RWPE1 (cell line): ENCODE results near the gene TMEM38B.
"Not testable (repeated sequence)": the region's sequence is repeated elsewhere in the genome, so short reads cannot be mapped to it uniquely, and the experiment has no call there.

Experiments
- CTCF ChIA-PET: fragments of 350-600 bp; sonication (Branson Sonifier 250); formaldehyde crosslinking; extraction: SDS; loops from one replicate; lab custom pipeline; 2021; lab: Yijun Ruan, JAX
- POLR2A ChIA-PET: fragments of 400-600 bp; formaldehyde crosslinking; extraction: SDS; loops from one replicate; lab custom pipeline; 2020; ENCODE audit warnings: antibody characterized with exemption; ENCODE audit not compliant: low non-redundant PET; lab: Yijun Ruan, JAX
- DNase-seq: peaks from one replicate; pipeline ENCODE4 v3.0.0; 2012; ENCODE audit warnings: low spot score
- H3K27ac ChIP-seq: fragments of 450-650 bp; 2 replicates; pipeline ENCODE4 v1.5.1; 2017
- CTCF ChIP-seq: fragments of 450-650 bp; conservative IDR thresholded peaks from 2 replicates; pipeline ENCODE4 v1.5.1; 2017; ENCODE audit warnings: low read depth, mild to moderate bottlenecking

The TMEM38B gene

GRCh38 chr9:105735366-105735765 lies 41.0 kb downstream of the TMEM38B start:
- no peak for DNase-seq
- ChIA-PET CTCF (no interaction called here), POLR2A (no interaction called here)
- H3K27ac ChIP-seq = no peak overlapping the region
- TF ChIP-seq CTCF = no peak

- ChIA-PET POLR2A (no interaction called here), CTCF (no interaction called here)
- DNase-seq = no peak
- no peak for TF ChIP-seq CTCF
- H3K27ac ChIP-seq = no peak overlapping the region
Measured at GRCh38 chr9:105737205-105737604, 42.9 kb downstream of the TMEM38B start.

- ChIA-PET CTCF (no interaction called here), POLR2A (no interaction called here)
- TF ChIP-seq CTCF = no peak
- no peak for DNase-seq
- H3K27ac ChIP-seq = no peak overlapping the region
Measured at GRCh38 chr9:105742088-105742487, 47.7 kb downstream of the TMEM38B start.

- DNase-seq, H3K27ac ChIP-seq, POLR2A ChIA-PET, CTCF ChIA-PET: not testable (repeated sequence)
Measured at GRCh38 chr9:105747325-105747724, 53.0 kb downstream of the TMEM38B start.

GRCh38 chr9:105751761-105752160 lies 57.4 kb downstream of the TMEM38B start:
- H3K27ac ChIP-seq = no peak overlapping the region
- ChIA-PET CTCF (no interaction called here), POLR2A (no interaction called here)
- no peak for TF ChIP-seq CTCF
- DNase-seq = no peak

GRCh38 chr9:105757496-105758251 lies 63.3 kb downstream of the TMEM38B start:
- ChIA-PET CTCF (no interaction called here), POLR2A (no interaction called here)
- no peak for DNase-seq
- H3K27ac ChIP-seq = no peak overlapping the region
- TF ChIP-seq CTCF = no peak

GRCh38 chr9:105760053-105760452 lies 65.7 kb downstream of the TMEM38B start:
- no peak for DNase-seq
- no peak for TF ChIP-seq CTCF
- CTCF ChIA-PET = no interaction called here
- no peak overlapping the region for H3K27ac ChIP-seq
- POLR2A ChIA-PET = no interaction called here

- H3K27ac ChIP-seq, POLR2A ChIA-PET, DNase-seq, CTCF ChIA-PET: not testable (repeated sequence)
Measured at GRCh38 chr9:105782561-105783494, 88.5 kb downstream of the TMEM38B start.

- DNase-seq, POLR2A ChIA-PET, CTCF ChIA-PET: not testable (repeated sequence)
Measured at GRCh38 chr9:105783495-105783872, 89.1 kb downstream of the TMEM38B start.

GRCh38 chr9:105786796-105787195 lies 92.5 kb downstream of the TMEM38B start:
- POLR2A ChIA-PET, H3K27ac ChIP-seq, DNase-seq, CTCF ChIA-PET: not testable (repeated sequence)

More at GRCh38 chr9:105783495-105783872, 89.1 kb downstream of the TMEM38B start:
- not testable (repeated sequence) for H3K27ac ChIP-seq
